OCI-M1 (cell line): ENCODE data around the gene C11orf21.
A peak's percentile ranks its signal among the peaks of the same experiment; 100 is the strongest.

Experiments used
- DNase-seq: peaks from one replicate; lab custom pipeline; 2025; lab: John Stamatoyannopoulos, UW

Gene C11orf21

DNA sequence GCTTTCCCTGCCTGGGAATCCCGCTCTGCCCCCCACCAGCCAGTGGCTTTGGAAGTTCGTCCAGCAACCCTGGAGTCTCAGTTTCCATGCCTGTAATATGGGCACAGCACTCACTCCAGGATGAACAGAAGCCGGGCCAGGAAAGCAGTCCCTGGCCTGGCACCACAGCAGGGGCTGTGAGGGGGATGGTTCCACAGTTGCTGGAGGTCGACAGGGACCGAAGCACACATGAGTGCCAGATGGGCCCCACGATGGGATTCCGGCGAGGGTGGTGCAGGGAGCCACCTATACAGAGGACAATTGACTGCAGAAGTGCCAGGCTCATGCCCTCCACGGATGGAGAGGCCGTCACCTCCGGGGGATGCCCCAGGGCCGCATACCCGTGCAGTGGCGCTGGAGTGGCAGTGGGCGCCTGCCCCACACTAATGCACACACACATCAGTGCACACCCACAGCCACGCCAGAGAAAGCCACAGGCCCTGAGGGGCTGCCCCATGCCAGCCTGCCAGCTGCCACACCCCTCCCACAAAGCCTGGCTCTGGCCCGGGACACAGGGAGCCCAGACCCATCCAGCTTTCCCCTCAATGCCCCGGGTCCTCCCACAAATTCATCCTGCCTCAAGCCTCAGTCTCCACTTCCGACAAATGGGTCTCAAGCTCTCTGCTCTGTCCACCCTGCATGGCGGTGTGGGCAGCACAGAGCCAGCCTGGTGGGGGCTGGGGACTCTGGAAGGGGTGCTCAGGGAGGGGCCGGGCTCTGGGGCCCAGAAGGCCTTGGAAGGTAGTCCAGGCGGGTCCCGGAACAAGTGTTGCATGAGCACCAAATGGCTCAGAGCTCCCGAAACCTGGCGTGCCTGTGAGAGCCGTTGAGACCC is 41.0 kb downstream of the C11orf21 start:
- no peak for DNase-seq

DNA sequence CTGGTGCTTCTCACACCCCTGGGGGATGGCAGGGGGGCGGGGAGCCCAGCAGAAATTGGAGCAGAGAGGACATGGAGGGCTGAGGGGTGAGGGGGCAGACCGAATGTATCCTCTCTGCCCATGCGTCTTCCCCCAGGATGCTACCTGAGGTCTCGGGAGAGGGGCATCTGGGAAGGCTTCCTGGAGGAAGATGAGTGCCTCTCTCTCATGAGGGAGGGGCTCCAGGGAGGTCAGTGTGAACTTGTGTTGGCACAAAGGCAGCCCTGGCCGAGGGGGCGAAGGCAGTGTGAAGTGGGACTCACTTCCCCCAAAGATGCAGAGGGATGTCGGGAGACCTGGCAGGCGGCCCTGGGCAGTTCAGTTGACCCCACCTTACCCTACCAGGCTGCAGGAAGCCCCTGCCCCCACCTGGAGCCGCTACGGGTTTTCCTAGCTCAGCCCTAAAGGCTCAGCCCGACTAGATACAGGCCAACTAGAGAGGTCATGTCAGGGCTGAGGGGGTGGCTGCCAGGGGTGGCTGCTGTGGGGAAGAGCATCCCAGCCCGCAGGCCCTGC is 41.7 kb downstream of the C11orf21 start:
- no peak for DNase-seq

DNA sequence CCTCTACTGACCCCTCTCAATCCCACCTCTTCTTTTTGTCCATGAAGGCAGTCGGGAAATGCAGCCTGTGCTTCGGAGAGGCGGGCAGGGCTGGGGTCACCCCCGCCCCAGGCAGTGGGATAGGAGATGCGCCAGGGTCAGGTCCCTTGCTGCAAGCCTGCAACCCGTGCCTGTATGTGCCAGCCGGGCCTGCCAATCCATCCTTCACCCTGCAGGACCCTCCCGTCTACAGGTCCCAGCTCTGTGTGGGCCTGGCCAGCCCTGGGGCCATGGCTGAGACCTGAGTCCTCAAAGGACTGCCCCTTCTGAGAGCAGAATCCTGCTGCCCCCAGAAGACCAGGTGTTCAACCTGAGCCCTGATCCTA is 42.3 kb downstream of the C11orf21 start:
- no peak for DNase-seq

DNA sequence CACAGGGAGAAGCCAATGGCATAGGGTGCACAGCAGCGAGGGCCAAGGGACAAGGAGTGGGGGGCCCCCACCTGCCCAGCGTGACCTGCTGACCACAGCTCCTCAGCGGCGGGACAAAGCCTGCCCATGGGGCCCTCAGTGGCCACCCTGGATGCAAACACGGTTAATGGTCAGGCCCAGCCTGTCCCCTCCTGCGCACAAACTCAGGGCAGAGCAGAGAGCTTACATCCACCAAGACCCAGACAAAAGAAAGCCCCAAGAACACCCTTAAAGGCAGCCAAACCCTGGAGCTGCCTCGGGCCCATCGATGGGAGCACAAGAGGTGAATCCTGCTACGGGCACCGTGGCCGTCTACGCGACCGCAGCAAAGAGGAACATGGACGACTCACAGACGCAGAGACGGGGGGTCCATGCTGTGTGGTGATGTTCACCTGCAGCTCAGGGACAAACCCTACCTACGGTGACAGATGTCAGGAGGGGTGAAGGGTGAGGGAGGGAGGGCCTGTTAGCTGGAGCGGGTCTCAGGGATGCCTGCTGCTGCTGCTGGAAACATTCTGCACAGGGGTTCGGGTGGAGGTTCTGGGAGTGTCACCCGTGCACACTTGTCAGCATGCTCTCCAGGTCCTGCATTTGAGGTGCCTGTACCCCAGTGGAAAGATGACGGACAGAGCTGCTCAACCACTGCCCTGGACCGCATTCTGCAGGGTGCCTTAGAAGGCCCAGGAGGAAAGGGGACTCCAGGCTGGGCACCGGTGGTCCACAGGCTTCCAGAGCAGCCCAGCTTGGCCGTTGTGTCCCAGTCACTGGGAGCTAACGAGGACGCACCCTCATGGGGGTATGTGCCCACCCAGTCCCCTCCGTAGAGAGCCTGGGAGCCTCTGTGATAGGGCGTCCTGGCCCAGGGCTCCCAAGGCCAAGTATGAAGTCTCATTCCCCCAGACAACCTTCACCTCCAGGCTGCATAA is 42.9 kb downstream of the C11orf21 start:
- no peak for DNase-seq

DNA sequence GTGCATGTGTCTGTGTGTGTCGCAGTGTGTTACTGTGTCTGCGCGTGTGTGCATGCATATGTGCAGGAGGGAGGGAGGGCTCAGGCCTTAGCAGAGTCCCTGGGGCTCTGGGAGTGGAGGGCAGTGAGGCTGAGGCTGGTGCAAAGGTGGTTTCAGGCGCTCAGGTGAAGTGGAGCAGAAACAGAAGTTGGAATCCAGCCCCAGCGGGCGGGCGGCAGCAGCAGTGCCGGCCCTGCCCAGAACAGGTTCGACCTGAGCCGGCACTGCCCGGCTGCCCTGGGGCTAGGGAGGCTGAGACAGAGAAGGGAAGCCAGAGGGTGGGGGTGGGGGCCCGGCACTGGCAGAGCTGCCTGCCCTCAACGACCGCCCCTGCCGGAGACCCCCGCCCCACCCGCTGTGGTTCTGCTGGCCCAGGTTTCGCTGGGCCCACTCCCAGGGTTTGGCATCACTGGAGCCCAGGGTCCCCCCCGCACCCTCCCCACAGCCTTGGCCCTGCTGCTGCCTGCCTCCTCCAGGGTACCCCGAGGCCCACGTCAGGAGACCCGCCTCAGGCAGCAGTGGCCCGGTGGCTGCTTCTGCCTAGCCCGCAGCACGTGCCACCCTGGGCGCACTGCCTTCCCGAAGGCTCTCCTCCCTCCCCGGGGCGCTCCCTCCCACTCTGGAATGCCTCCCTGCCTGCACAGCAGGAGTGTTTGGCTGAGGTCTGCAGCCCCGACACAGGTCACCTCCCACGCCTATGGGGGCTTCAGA is 44.6 kb downstream of the C11orf21 start:
- no peak for DNase-seq

DNA sequence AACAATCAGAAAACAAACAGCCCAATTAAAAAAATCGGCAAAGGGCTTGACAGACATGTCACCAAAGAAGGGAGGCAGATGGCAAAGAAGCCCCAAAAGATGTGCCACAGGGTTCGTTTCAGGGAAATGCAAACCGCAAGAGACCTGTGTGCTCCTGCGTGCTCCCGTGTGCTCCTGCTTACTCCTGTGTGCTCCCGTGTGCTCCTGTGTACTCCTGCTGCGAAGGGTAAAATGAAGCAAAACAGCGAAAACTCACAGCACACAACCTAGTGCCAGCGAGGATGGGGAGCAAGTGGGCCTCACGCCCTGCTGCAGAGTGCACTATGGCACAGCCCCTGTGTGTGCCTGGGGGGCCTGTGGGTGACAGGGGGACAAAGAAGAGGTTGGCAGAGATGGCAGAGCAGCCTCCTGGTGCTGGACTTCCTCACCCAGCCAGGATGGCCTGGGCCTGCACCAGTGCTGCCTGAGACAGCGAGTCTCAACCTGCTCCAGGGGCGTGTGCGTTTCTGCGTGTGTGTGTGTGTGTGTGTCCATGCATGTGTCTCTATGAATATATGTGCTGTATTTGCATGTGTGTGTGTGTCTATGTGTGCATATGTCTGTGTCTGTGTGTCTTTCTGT is 45.3 kb downstream of the C11orf21 start:
- DNase-seq: no peak

DNA sequence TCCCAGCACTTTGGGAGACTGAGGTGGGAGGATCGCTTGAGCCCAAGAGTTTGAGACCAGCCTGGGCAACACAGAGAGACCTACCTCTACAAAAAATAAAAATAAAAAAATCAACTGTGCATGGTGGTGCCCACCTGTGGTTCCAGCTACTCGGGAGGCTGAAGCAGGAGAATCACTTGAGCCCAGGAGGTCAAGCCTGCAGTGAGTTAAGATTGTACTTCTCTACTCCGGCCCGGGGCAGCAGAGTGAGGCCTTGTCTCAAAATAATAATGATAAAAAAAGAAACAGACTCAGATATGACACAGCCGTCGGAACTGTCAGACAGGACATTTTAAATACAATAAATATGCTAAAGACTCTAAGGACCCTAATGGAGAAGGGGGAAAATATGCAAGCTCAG is 49.7 kb downstream of the C11orf21 start:
- no peak for DNase-seq

DNA sequence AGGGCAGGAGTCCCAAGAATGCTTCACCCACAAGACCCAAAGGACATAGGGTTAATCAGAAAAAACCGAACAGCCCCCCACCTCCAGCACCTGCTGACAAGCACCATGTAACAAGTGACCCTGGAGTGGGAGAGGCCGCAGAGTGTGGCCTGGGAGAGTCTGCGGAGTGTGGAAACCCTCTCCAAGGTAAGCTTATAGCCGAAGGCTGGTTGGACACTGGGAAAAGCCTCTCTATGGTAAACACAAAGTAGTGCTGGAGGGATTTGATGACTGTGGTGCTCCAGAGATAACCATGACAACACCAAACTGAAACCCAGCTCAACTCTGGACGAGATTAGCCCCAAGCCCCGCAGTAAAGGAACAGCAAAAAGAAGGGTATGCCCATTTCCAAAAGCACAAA is 50.6 kb downstream of the C11orf21 start:
- DNase-seq: no peak

DNA sequence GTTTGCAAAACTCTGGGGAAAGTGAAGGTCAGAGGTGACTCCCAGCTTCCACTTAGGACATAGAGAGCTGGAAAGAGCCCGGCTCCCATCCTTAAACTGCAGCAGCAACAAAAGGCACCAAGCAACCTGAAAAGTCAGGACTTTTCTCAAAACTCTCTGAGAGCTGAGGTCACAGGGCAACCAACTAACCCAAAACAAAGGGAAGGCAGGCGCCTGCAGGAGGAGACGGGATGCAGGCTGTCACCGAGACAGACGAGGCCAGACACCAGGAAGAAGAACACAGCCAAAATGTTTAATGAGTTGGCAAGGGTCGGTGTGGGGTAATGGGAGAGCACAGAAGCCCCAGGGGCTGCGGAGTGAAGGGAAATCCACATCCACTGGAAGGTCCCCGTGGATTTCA is 51.2 kb downstream of the C11orf21 start:
- no peak for DNase-seq

DNA sequence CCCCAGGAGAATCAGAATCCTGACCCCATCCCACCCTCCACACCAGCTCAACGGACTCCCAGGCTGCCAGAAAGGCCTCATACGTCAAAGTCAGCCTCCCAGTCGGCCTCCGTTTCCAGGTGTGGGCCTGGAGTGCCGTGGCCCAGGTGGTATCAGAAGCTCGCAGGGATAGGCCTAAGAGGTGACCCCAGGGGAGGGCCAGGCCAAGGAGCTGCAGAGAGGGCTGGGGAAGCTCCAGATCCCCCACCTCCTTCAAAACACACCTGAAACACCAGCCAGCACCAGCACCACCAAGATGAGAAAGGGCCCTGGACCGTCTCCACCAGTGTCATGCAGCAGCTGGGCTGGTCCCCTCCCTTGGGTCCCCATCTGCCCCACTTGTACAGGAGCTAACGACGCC is 51.7 kb downstream of the C11orf21 start:
- DNase-seq: no peak

DNA sequence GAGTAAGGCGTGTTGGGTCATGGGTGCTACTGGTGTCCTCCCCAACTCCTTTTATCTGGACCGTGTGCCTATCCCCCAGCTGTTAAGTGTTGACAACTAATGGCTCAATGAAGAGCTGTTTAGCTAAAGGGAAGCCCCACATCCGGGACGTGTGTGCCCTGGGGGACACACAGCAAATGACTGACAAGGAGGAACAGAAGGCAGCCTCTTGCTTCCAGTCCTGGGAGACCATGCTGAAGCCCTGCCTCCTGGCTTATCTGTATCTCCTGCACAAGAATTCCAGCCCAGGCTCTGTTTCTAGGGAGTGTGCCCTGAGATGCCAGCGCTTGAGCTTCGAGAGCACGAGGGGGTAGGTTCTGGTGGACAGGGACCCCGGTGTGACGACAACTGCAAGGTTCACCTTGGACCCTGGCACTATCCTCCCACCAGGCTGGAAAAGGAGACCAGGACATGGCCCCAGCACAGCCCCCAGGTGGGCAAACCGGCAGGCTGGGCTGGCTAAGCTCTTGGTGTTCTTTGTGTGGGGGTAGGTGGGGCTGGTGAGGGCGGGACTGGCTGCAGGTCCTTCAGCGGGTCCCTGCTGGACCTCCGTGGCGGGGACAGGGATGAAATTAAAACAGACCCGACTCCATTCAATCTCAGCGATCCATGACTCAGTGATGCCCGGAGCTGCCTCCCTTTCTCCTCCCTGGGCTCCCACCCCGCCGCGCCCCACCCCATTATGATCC is 52.4 kb downstream of the C11orf21 start:
- no peak for DNase-seq

DNA sequence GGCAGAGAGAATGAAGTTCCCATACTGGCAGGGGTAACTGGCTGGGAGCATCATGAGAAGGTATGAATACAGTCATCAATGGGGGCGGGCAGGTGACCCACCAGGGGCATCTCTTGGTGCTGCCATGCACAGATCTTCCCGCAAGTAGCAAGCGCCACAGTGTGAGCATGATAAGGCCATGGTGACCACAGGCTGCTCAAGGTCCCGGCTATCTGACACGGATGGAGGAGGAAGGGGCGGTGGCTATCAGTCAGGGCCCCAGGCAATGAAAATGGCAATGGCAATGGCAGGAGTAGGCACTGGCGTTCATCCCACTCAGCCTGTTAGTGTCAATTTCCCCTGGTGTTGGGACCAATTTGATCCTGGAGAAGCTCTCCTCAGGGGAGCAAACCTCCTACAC is 53.0 kb downstream of the C11orf21 start:
- DNase-seq: peak; percentile 29

DNA sequence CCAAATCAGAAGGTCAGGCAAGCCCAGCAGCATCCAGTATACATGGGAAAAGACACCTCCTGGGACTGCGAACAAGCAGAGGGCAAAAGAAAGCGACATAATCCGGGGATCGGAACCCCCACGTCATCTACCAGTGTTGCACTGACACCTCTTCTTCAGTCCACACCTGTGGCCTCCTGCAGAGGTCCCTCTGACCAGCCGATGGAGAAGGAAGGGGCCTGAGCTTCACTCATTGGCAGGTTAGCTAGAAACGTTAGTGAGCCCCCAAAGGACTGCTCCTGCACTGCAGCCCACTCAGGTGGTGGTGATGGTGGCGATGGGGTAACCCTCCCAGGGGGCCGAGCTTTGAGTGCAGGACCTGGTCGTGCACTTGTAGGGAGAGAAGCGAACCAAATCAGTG is 53.5 kb downstream of the C11orf21 start:
- DNase-seq: no peak

DNA sequence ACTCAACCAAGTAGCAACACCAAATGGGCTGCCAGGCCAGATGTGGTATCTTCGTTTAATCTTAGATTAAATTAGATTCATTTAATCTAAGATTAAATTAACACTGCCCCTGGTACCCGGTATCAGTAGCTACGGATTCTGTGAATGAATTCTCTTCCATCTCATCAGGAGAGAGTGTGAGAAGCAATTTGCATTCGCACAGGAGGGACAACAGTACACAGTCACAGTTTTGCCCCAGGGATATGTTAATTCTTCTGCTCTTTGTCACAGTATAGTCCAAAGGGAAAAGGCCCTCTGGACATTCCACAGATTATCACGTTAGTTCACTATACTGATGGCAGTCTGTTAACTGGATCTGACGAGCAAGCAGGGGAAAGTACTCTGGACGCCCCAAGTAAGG is 54.2 kb downstream of the C11orf21 start:
- no peak for DNase-seq
